ENCODE measurements around the gene BLACAT1. TPM values are rescaled to one million over a fixed set of nuclear protein-coding genes. Genes with fewer than 3 reads are reported as not detected.
A peak's percentile ranks its signal among the peaks of the same experiment; 100 is the strongest.
"Not testable (repeated sequence)": the region's sequence is repeated elsewhere in the genome, so short reads cannot be mapped to it uniquely, and the experiment has no call there.

BLACAT1 gene
- total RNA-seq, 5 donors from 2014 or later (not counting 1 experiment from before 2014, with no cell fraction given): 0.16 to 0.60 (median 0.30) TPM; not detected in 2

- Histone ChIP-seq H3K27ac (ENCODE audit: low read length) (no peak overlapping the region), H3K4me1 (ENCODE audit: control insufficient read depth in 1 of 2, extremely low read depth in 1 of 2, insufficient read depth in 2 of 2, low read length in 2 of 2) (peaks cover 4 to 48% of the 10 kb centered on the region in 2 experiments), H3K36me3 (ENCODE audit: control insufficient read depth in 2 of 2, extremely low read depth in 1 of 2, insufficient read depth in 1 of 2, low read length in 1 of 2) (no peaks in the 10 kb centered on the region), H3K9me3 (no peaks in the 10 kb centered on the region), H3K27me3 (replicated peaks in 1 of 2; ENCODE audit: control insufficient read depth in 2 of 2, extremely low read depth in 1 of 2, insufficient read depth in 2 of 2, low read length in 1 of 2) (peaks cover 0 to 32% of the 10 kb centered on the region in 2 experiments), H3K4me3 (ENCODE audit: control insufficient read depth in 1 of 2, extremely low read depth in 1 of 2, low read length in 1 of 2) (no peak overlapping the region)
- 52% methylated on average over 5 of the region's 5 CpGs for WGBS (ENCODE audit: insufficient coverage)
- Mint-ChIP-seq H3K36me3 (no peaks in the 10 kb centered on the region), H3K4me3 (no peak overlapping the region), H3K9me3 (no peaks in the 10 kb centered on the region), H3K27ac (peak overlapping the region in 1 of 2 donors; percentile 36), H3K4me1 (peaks cover 23 to 31% (median 27%) of the 10 kb centered on the region in 3 donors), H3K27me3 (peaks cover 8 to 21% of the 10 kb centered on the region in 2 donors)
- ChIA-PET CTCF (no interaction called here), POLR2A (no interaction called here)
- peak in 4 of 35 experiments; percentile 4 to 19 (median 14) for DNase-seq
- ATAC-seq (replicated peaks in 1 of 4): no peak
Measured at GRCh38 chr1:205436776-205437410, 19.0 kb downstream of the BLACAT1 start.

- CTCF ChIA-PET: no interaction called here
- no peaks in the 10 kb centered on the region for H3K9me3 Mint-ChIP-seq
- no peak overlapping the region for H3K27ac Mint-ChIP-seq
- no peaks in the 10 kb centered on the region for H3K36me3 Mint-ChIP-seq
- H3K4me3 Mint-ChIP-seq: no peak overlapping the region
- POLR2A ChIA-PET: no interaction called here
- DNase-seq (no peak), ATAC-seq (replicated peaks in 1 of 4) (no peak)
- no peaks in the 10 kb centered on the region for H3K9me3 ChIP-seq
- peaks cover 8 to 21% of the 10 kb centered on the region in 2 donors for H3K27me3 Mint-ChIP-seq
- peaks cover 0 to 32% of the 10 kb centered on the region in 2 experiments for H3K27me3 ChIP-seq (replicated peaks in 1 of 2; ENCODE audit: control insufficient read depth in 2 of 2, extremely low read depth in 1 of 2, insufficient read depth in 2 of 2, low read length in 1 of 2)
- peaks cover 1 to 41% of the 10 kb centered on the region in 2 experiments for H3K4me1 ChIP-seq (ENCODE audit: control insufficient read depth in 1 of 2, extremely low read depth in 1 of 2, insufficient read depth in 2 of 2, low read length in 2 of 2)
- H3K27ac ChIP-seq (ENCODE audit: low read length): no peak overlapping the region
- peaks cover 18 to 25% (median 22%) of the 10 kb centered on the region in 3 donors for H3K4me1 Mint-ChIP-seq
- WGBS (ENCODE audit: insufficient coverage): 77% methylated on average over 7 of the region's 11 CpGs
- no peaks in the 10 kb centered on the region for H3K36me3 ChIP-seq (ENCODE audit: control insufficient read depth in 2 of 2, extremely low read depth in 1 of 2, insufficient read depth in 1 of 2, low read length in 1 of 2)
- no peak overlapping the region for H3K4me3 ChIP-seq (ENCODE audit: control insufficient read depth in 1 of 2, extremely low read depth in 1 of 2, low read length in 1 of 2)
Measured at GRCh38 chr1:205435578-205436573, 20.0 kb downstream of the BLACAT1 start.

GRCh38 chr1:205434738-205435137 lies 21.1 kb downstream of the BLACAT1 start:
- no peaks in the 10 kb centered on the region for H3K36me3 Mint-ChIP-seq

GRCh38 chr1:205432692-205433091 lies 23.2 kb downstream of the BLACAT1 start:
- Histone ChIP-seq H3K27me3 (replicated peaks in 1 of 2; ENCODE audit: control insufficient read depth in 2 of 2, extremely low read depth in 1 of 2, insufficient read depth in 2 of 2, low read length in 1 of 2) (peaks cover 0 to 34% of the 10 kb centered on the region in 2 experiments), H3K4me1 (ENCODE audit: control insufficient read depth in 1 of 2, extremely low read depth in 1 of 2, insufficient read depth in 2 of 2, low read length in 2 of 2) (peaks cover 2 to 22% of the 10 kb centered on the region in 2 experiments)
- H3K4me3 Mint-ChIP-seq; POLR2A ChIA-PET; CTCF ChIA-PET; DNase-seq; H3K9me3 Mint-ChIP-seq; H3K9me3 ChIP-seq; H3K27ac Mint-ChIP-seq; ATAC-seq (replicated peaks in 1 of 4); H3K27ac ChIP-seq (ENCODE audit: low read length); H3K4me3 ChIP-seq (ENCODE audit: control insufficient read depth in 1 of 2, extremely low read depth in 1 of 2, low read length in 1 of 2); H3K36me3 ChIP-seq (ENCODE audit: control insufficient read depth in 2 of 2, extremely low read depth in 1 of 2, insufficient read depth in 1 of 2, low read length in 1 of 2); H3K36me3 Mint-ChIP-seq: not testable (repeated sequence)
- Mint-ChIP-seq H3K27me3 (peaks cover 8 to 22% of the 10 kb centered on the region in 2 donors), H3K4me1 (peaks cover 8 to 14% (median 10%) of the 10 kb centered on the region in 3 donors)
- WGBS (ENCODE audit: insufficient coverage): 75% methylated on average over 1 of the region's 1 CpG

More at GRCh38 chr1:205434738-205435137, 21.1 kb downstream of the BLACAT1 start:
- ATAC-seq (replicated peaks in 1 of 4) (no peak), DNase-seq (no peak)
- Histone ChIP-seq H3K36me3 (ENCODE audit: control insufficient read depth in 2 of 2, extremely low read depth in 1 of 2, insufficient read depth in 1 of 2, low read length in 1 of 2) (no peaks in the 10 kb centered on the region), H3K9me3 (no peaks in the 10 kb centered on the region), H3K4me1 (ENCODE audit: control insufficient read depth in 1 of 2, extremely low read depth in 1 of 2, insufficient read depth in 2 of 2, low read length in 2 of 2) (peaks cover 2 to 36% of the 10 kb centered on the region in 2 experiments), H3K27me3 (replicated peaks in 1 of 2; ENCODE audit: control insufficient read depth in 2 of 2, extremely low read depth in 1 of 2, insufficient read depth in 2 of 2, low read length in 1 of 2) (peaks cover 0 to 34% of the 10 kb centered on the region in 2 experiments), H3K4me3 (ENCODE audit: control insufficient read depth in 1 of 2, extremely low read depth in 1 of 2, low read length in 1 of 2) (no peak overlapping the region), H3K27ac (ENCODE audit: low read length) (no peak overlapping the region)
- Mint-ChIP-seq H3K9me3 (no peaks in the 10 kb centered on the region), H3K4me3 (no peak overlapping the region), H3K27me3 (peaks cover 8 to 22% of the 10 kb centered on the region in 2 donors), H3K27ac (no peak overlapping the region), H3K4me1 (peaks cover 13 to 21% (median 16%) of the 10 kb centered on the region in 3 donors)
- ChIA-PET POLR2A (interaction anchor here in 1 of 2 donors (0.7 kb wide), 1 partner anchor 13 kb away, joined by 3 read pairs; no protein-coding TSS in a partner anchor), CTCF (interaction anchor here in 1 of 2 donors (0.6 to 0.7 kb wide), 2 partner anchors 39 to 81 kb away, joined by 3 to 4 read pairs; no protein-coding TSS in a partner anchor)
- WGBS (ENCODE audit: insufficient coverage): 69% methylated on average over 5 of the region's 6 CpGs

GRCh38 chr1:205432116-205432515 lies 23.7 kb downstream of the BLACAT1 start:
- H3K9me3 Mint-ChIP-seq: no peaks in the 10 kb centered on the region
- H3K36me3 ChIP-seq (ENCODE audit: control insufficient read depth in 2 of 2, extremely low read depth in 1 of 2, insufficient read depth in 1 of 2, low read length in 1 of 2): no peaks in the 10 kb centered on the region
- ATAC-seq (replicated peaks in 1 of 4): no peak
- H3K4me3 ChIP-seq (ENCODE audit: control insufficient read depth in 1 of 2, extremely low read depth in 1 of 2, low read length in 1 of 2): no peak overlapping the region
- WGBS (ENCODE audit: insufficient coverage): no CpG with 5 or more reads among the region's 2 CpGs
- H3K27me3 Mint-ChIP-seq: peaks cover 8 to 22% of the 10 kb centered on the region in 2 donors
- no peak overlapping the region for H3K27ac ChIP-seq (ENCODE audit: low read length)
- H3K4me3 Mint-ChIP-seq: no peak overlapping the region
- H3K27me3 ChIP-seq (replicated peaks in 1 of 2; ENCODE audit: control insufficient read depth in 2 of 2, extremely low read depth in 1 of 2, insufficient read depth in 2 of 2, low read length in 1 of 2): peaks cover 0 to 30% of the 10 kb centered on the region in 2 experiments
- POLR2A ChIA-PET: no interaction called here
- peaks cover 8 to 13% (median 10%) of the 10 kb centered on the region in 3 donors for H3K4me1 Mint-ChIP-seq
- no peak overlapping the region for H3K27ac Mint-ChIP-seq
- DNase-seq: no peak
- H3K9me3 ChIP-seq: no peaks in the 10 kb centered on the region
- H3K4me1 ChIP-seq (ENCODE audit: control insufficient read depth in 1 of 2, extremely low read depth in 1 of 2, insufficient read depth in 2 of 2, low read length in 2 of 2): peaks cover 2 to 17% of the 10 kb centered on the region in 2 experiments
- CTCF ChIA-PET: interaction anchor here in 1 of 2 donors (1.7 to 1.9 kb wide), 2 partner anchors 43 to 78 kb away, joined by 3 to 12 read pairs; no protein-coding TSS in a partner anchor
- H3K36me3 Mint-ChIP-seq: no peaks in the 10 kb centered on the region

Data from T-cell (primary cell).